SK-N-MC (cell line): ENCODE results near the gene ABHD18.

Source experiments
- EZH2 ChIP-seq: fragments of 200-600 bp; sonication (generic); IDR thresholded peaks from one replicate; pipeline ENCODE4 v1.6.1; 2017; ENCODE audit warnings: antibody characterized with exemption
- FOXP2 ChIP-seq: optimal IDR thresholded peaks from 2 replicates; pipeline ENCODE3; 2011; ENCODE audit warnings: mild to moderate bottlenecking, moderate library complexity; ENCODE audit not compliant: insufficient read depth; ENCODE audit errors: extremely low read length, control extremely low read depth
- POLR2AphosphoS5 ChIP-seq: IDR thresholded peaks from 2 replicates; pipeline ENCODE4 v1.6.1; 2012; ENCODE audit warnings: mild to moderate bottlenecking, low read depth, low read length, borderline replicate concordance

- TF ChIP-seq EZH2 (no peak), POLR2AphosphoS5 (no peak), FOXP2 (no peak)
These were observed 103.7 kb downstream of the ABHD18 start for GRCh38 chr4:128068918-128069317.
